ENCODE measurements around the gene PANK2.

The PANK2 gene

GRCh38 chr20:3927486-3928291 lies 38.5 kb downstream of the PANK2 start:
- Mint-ChIP-seq H3K27ac (ENCODE audit: low read depth) (peak overlapping the region; percentile 83), H3K36me3 (ENCODE audit: insufficient read depth) (peaks cover 36% of the 10 kb centered on the region), H3K4me1 (peaks cover 68% of the 10 kb centered on the region), H3K4me3 (no peak overlapping the region), H3K27me3 (no peaks in the 10 kb centered on the region), H3K9me3 (no peaks in the 10 kb centered on the region)
- DNase-seq (ENCODE audit: low spot score in 2 of 2) (no peak), ATAC-seq (replicated peaks; ENCODE audit: extremely low read depth, poor library complexity, severe bottlenecking) (no peak)

DNA sequence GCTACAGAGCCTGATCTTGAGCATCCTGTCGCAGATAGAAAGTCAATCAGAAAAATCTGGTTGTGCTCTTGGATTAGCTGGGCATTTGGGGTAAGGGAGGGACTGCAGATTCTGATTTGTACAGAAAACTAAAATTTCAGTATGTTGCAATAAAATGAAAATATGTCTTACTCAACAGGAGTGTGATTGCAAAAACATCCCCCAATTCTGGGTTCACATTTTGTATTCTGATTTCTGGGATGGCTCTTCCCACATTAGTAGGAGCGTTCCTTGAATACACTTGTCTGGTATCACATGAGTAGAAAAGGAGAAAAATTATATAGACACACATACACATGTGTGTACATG lies 40.5 kb downstream of the PANK2 start:
- Mint-ChIP-seq H3K27ac (ENCODE audit: low read depth) (peak overlapping the region; percentile 67), H3K27me3 (no peaks in the 10 kb centered on the region), H3K36me3 (ENCODE audit: insufficient read depth) (peaks cover 22% of the 10 kb centered on the region), H3K4me1 (peaks cover 66% of the 10 kb centered on the region), H3K9me3 (no peaks in the 10 kb centered on the region), H3K4me3 (no peak overlapping the region)
- ATAC-seq (replicated peaks; ENCODE audit: extremely low read depth, poor library complexity, severe bottlenecking) (no peak), DNase-seq (ENCODE audit: low spot score in 2 of 2) (no peak)

DNA sequence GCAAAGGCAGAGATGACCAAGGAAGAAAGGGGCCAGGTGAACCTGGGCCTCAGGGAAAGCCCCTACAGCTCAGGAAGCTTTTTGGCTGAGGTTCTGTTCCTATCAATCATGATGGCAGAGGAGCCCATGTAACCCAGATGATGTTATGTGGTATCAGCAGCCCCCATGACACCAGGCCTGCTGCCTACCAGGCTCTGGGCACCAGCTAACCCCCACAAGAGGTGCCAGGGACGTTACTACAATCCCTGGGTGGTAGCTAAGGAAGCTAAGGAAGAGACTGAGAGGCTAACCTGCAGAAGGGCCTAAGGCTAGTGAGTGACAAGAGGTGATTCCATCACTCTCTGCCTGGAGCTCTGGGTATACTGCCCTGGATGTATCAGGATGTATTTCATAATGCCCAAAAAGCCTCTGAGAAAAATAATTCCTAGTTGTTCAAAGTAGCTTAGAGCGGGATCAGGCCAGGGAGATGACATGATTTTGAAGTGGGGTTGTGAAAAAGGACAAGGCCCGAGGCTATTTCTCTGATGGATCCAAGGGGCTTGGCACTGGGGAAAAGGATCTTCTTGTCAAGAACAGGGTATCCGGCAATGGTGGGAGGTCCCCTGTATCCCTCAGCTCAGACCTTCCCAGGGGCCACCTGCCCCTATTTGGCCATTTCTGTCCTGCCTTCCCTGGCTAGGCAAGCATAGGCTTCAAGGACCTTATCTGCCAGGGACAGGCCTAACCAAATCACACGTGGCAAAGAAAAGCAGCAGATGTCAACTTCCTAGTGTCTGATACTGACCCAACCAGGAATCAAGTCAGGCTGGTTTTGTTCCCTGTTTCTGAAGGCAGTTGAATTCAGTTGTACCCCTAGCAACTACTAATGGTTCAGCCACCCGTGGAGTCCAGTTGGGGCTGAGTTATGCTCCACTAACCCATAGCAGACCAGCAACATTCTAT lies 41.3 kb downstream of the PANK2 start:
- H3K9me3 Mint-ChIP-seq, result no peaks in the 10 kb centered on the region
- no peak for DNase-seq (ENCODE audit: low spot score in 2 of 2)
- peaks cover 60% of the 10 kb centered on the region for H3K4me1 Mint-ChIP-seq
- no peaks in the 10 kb centered on the region for H3K27me3 Mint-ChIP-seq
- no peak for ATAC-seq (replicated peaks; ENCODE audit: extremely low read depth, poor library complexity, severe bottlenecking)
- peak overlapping the region; percentile 67 for H3K27ac Mint-ChIP-seq (ENCODE audit: low read depth)
- H3K4me3 Mint-ChIP-seq, result no peak overlapping the region
- peaks cover 21% of the 10 kb centered on the region for H3K36me3 Mint-ChIP-seq (ENCODE audit: insufficient read depth)

- Mint-ChIP-seq H3K4me1 (peaks cover 50% of the 10 kb centered on the region), H3K27me3 (no peaks in the 10 kb centered on the region), H3K27ac (ENCODE audit: low read depth) (no peak overlapping the region), H3K4me3 (peak overlapping the region; percentile 72), H3K36me3 (ENCODE audit: insufficient read depth) (peaks cover 13% of the 10 kb centered on the region), H3K9me3 (no peaks in the 10 kb centered on the region)
- ATAC-seq (replicated peaks; ENCODE audit: extremely low read depth, poor library complexity, severe bottlenecking) (no peak), DNase-seq (ENCODE audit: low spot score in 2 of 2) (no peak)
These were observed 42.5 kb downstream of the PANK2 start for GRCh38 chr20:3931664-3932063.

DNA sequence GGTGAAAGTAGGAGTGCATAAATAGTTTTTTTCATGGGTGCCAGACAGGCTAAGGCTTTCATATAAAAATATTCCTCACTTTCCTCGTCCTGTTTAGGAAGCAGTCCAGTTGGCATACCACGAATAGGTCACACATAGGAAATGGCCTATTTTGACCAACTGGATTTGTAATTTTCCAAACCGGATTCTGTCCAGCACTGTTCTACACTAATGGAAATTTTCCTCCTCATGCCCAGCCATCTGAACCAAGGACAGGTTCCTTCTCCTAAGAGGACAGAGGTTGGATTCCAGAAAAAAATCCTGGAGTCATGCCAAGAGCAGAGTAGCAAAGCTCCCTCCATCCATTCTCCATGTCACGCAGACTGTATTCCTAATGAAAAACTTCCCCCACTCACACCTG lies 43.1 kb downstream of the PANK2 start:
- DNase-seq (ENCODE audit: low spot score in 2 of 2) (no peak), ATAC-seq (replicated peaks; ENCODE audit: extremely low read depth, poor library complexity, severe bottlenecking) (no peak)
- H3K27ac Mint-ChIP-seq (ENCODE audit: low read depth), result peak overlapping the region; percentile 96
- H3K4me3 Mint-ChIP-seq, result peak overlapping the region; percentile 72
- no peaks in the 10 kb centered on the region for H3K27me3 Mint-ChIP-seq
- no peaks in the 10 kb centered on the region for H3K9me3 Mint-ChIP-seq
- H3K36me3 Mint-ChIP-seq (ENCODE audit: insufficient read depth), result peaks cover 10% of the 10 kb centered on the region
- peaks cover 44% of the 10 kb centered on the region for H3K4me1 Mint-ChIP-seq

GRCh38 chr20:3932681-3933080 lies 43.5 kb downstream of the PANK2 start:
- H3K27me3 Mint-ChIP-seq, result no peaks in the 10 kb centered on the region
- H3K4me1 Mint-ChIP-seq, result peaks cover 40% of the 10 kb centered on the region
- no peaks in the 10 kb centered on the region for H3K9me3 Mint-ChIP-seq
- ATAC-seq (replicated peaks; ENCODE audit: extremely low read depth, poor library complexity, severe bottlenecking) (no peak), DNase-seq (ENCODE audit: low spot score in 2 of 2) (no peak)
- peaks cover 10% of the 10 kb centered on the region for H3K36me3 Mint-ChIP-seq (ENCODE audit: insufficient read depth)
- peak overlapping the region; percentile 96 for H3K27ac Mint-ChIP-seq (ENCODE audit: low read depth)
- peak overlapping the region; percentile 72 for H3K4me3 Mint-ChIP-seq

DNA sequence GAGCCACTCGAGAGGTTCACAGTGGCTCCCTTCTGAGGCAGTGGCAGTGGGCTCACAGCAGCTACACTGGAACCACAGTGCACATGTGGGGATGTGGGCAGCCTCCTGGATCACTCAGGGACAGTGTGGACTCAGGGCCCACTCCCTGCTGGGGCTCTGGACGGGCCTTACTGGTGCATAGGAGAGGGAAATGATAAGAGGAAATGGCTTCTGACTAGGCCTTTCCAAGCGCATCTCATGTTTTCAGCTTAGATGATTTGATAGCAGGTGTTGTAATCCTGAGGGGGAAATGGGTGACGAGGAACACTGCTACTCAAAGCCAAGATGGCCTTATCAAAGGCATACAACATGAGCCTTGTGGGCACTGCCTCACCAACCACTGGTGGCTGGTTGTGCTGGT lies 44.0 kb downstream of the PANK2 start:
- Mint-ChIP-seq H3K36me3 (ENCODE audit: insufficient read depth) (peaks cover 9% of the 10 kb centered on the region), H3K27me3 (no peaks in the 10 kb centered on the region), H3K9me3 (no peaks in the 10 kb centered on the region), H3K27ac (ENCODE audit: low read depth) (peak overlapping the region; percentile 96), H3K4me1 (peaks cover 34% of the 10 kb centered on the region), H3K4me3 (peak overlapping the region; percentile 72)
- ATAC-seq (replicated peaks; ENCODE audit: extremely low read depth, poor library complexity, severe bottlenecking) (no peak), DNase-seq (ENCODE audit: low spot score in 2 of 2) (no peak)

- H3K27me3 Mint-ChIP-seq, result no peaks in the 10 kb centered on the region
- no peak overlapping the region for H3K4me3 Mint-ChIP-seq
- no peak for DNase-seq (ENCODE audit: low spot score in 2 of 2)
- ATAC-seq (replicated peaks; ENCODE audit: extremely low read depth, poor library complexity, severe bottlenecking), result no peak
- no peaks in the 10 kb centered on the region for H3K9me3 Mint-ChIP-seq
- peaks cover 28% of the 10 kb centered on the region for H3K4me1 Mint-ChIP-seq
- peak overlapping the region; percentile 96 for H3K27ac Mint-ChIP-seq (ENCODE audit: low read depth)
- peaks cover 7% of the 10 kb centered on the region for H3K36me3 Mint-ChIP-seq (ENCODE audit: insufficient read depth)
These were observed 45.4 kb downstream of the PANK2 start for GRCh38 chr20:3934624-3935023.

GRCh38 chr20:3935295-3935955 lies 46.2 kb downstream of the PANK2 start:
- peaks cover 13% of the 10 kb centered on the region for H3K36me3 Mint-ChIP-seq (ENCODE audit: insufficient read depth)

GRCh38 chr20:3935956-3936340 lies 46.8 kb downstream of the PANK2 start:
- DNase-seq (ENCODE audit: low spot score in 2 of 2) (no peak), ATAC-seq (replicated peaks; ENCODE audit: extremely low read depth, poor library complexity, severe bottlenecking) (no peak)
- peaks cover 19% of the 10 kb centered on the region for H3K4me1 Mint-ChIP-seq
- H3K36me3 Mint-ChIP-seq (ENCODE audit: insufficient read depth), result peaks cover 14% of the 10 kb centered on the region
- H3K27ac Mint-ChIP-seq (ENCODE audit: low read depth), result no peak overlapping the region
- H3K9me3 Mint-ChIP-seq, result no peaks in the 10 kb centered on the region
- no peak overlapping the region for H3K4me3 Mint-ChIP-seq
- no peaks in the 10 kb centered on the region for H3K27me3 Mint-ChIP-seq

More at GRCh38 chr20:3935295-3935955, 46.2 kb downstream of the PANK2 start:
- Mint-ChIP-seq H3K9me3 (no peaks in the 10 kb centered on the region), H3K4me1 (peaks cover 20% of the 10 kb centered on the region), H3K27me3 (no peaks in the 10 kb centered on the region), H3K27ac (ENCODE audit: low read depth) (no peak overlapping the region), H3K4me3 (no peak overlapping the region)
- DNase-seq (ENCODE audit: low spot score in 2 of 2) (no peak), ATAC-seq (replicated peaks; ENCODE audit: extremely low read depth, poor library complexity, severe bottlenecking) (no peak)

DNA sequence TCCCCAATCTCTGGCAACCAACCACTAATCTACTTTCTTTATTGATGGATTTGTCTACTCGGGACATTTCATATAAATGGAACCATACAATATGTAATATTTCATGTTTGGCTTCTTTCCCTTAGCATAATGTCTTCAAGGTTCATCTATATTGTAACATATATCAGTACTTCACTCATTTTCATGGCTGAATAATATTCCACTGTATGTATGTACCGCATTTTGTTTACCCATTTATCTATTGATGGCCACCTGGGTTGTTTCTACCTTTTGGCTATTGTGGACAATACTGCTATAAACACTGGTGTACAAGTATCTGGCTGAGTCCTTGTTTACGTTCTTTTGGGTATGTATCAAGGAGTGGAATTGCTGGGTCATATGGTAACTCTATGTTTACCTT lies 48.4 kb downstream of the PANK2 start:
- peaks cover 11% of the 10 kb centered on the region for H3K36me3 Mint-ChIP-seq (ENCODE audit: insufficient read depth)
- H3K27me3 Mint-ChIP-seq, result no peaks in the 10 kb centered on the region
- DNase-seq (ENCODE audit: low spot score in 2 of 2) (no peak), ATAC-seq (replicated peaks; ENCODE audit: extremely low read depth, poor library complexity, severe bottlenecking) (no peak)
- H3K4me3 Mint-ChIP-seq, result no peak overlapping the region
- no peaks in the 10 kb centered on the region for H3K9me3 Mint-ChIP-seq
- H3K4me1 Mint-ChIP-seq, result peaks cover 15% of the 10 kb centered on the region
- no peak overlapping the region for H3K27ac Mint-ChIP-seq (ENCODE audit: low read depth)

DNA sequence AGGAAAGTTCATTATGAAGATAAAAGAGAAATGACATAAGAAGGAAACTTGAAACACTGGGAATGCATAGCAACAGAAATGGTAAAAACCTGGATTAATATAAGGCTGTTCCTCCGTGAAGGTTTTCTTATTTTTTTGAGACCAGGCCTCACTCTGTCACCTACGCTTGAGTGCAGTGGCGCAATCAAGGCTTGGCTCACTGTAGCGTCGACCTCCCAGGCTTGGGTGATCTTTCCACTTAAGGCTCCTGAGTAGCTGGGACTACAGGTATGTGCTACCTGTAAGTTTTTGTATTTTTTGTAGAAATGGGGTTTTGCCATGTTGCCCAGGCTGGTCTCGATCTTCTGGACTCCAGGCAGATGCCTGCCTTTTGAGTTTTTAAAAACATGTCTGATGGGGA lies 51.7 kb downstream of the PANK2 start:
- no peaks in the 10 kb centered on the region for H3K9me3 Mint-ChIP-seq
- no peak overlapping the region for H3K4me3 Mint-ChIP-seq
- H3K4me1 Mint-ChIP-seq, result no peaks in the 10 kb centered on the region
- DNase-seq (ENCODE audit: low spot score in 2 of 2), result no peak
- peak overlapping the region; percentile 32 for H3K27ac Mint-ChIP-seq (ENCODE audit: low read depth)
- ATAC-seq (replicated peaks; ENCODE audit: extremely low read depth, poor library complexity, severe bottlenecking), result no peak
- no peaks in the 10 kb centered on the region for H3K27me3 Mint-ChIP-seq
- H3K36me3 Mint-ChIP-seq (ENCODE audit: insufficient read depth), result peaks cover 11% of the 10 kb centered on the region
